ENCODE results near the gene HSD17B14. TPM values are rescaled to one million over a fixed set of nuclear protein-coding genes. Genes with fewer than 3 reads are reported as not detected.
A peak's percentile ranks its signal among the peaks of the same experiment; 100 is the strongest.

The HSD17B14 gene
- total and polyA plus RNA-seq, 9 of the 15 experiments (the other 6 are each of a cell fraction or from before 2014, with no cell fraction given) = 0.16 TPM; not detected in 8

DNA sequence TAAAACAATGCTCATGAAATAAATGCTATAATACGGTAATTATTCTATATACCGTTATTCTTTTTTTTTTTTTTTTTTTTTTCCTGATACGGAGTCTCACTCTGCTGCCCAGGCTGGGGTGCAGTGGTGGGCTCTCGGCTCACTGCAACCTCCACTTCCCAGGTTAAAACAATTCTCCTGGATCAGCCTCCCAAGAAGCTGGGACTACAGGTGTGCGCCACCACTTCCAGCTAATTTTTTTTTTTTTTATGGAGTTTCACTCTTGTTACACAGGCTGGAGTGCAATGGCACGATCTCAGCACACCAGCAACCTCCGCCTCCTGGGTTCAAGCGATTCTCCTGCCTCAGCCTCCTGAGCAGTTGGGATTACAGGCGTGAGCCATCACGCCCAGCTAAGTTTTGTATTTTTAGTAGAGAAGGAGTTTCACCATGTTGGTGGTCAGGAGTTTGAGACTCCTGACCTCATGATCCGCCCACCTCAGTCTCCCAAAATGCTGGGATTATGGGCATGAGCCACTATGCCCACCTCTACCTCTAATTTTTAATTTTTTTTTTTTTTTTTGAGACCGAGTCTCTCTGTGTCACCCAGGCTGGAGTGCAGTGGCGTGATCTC is 42.8 kb upstream of the HSD17B14 start (continued):
- TF ChIP-seq, protein P1, sequence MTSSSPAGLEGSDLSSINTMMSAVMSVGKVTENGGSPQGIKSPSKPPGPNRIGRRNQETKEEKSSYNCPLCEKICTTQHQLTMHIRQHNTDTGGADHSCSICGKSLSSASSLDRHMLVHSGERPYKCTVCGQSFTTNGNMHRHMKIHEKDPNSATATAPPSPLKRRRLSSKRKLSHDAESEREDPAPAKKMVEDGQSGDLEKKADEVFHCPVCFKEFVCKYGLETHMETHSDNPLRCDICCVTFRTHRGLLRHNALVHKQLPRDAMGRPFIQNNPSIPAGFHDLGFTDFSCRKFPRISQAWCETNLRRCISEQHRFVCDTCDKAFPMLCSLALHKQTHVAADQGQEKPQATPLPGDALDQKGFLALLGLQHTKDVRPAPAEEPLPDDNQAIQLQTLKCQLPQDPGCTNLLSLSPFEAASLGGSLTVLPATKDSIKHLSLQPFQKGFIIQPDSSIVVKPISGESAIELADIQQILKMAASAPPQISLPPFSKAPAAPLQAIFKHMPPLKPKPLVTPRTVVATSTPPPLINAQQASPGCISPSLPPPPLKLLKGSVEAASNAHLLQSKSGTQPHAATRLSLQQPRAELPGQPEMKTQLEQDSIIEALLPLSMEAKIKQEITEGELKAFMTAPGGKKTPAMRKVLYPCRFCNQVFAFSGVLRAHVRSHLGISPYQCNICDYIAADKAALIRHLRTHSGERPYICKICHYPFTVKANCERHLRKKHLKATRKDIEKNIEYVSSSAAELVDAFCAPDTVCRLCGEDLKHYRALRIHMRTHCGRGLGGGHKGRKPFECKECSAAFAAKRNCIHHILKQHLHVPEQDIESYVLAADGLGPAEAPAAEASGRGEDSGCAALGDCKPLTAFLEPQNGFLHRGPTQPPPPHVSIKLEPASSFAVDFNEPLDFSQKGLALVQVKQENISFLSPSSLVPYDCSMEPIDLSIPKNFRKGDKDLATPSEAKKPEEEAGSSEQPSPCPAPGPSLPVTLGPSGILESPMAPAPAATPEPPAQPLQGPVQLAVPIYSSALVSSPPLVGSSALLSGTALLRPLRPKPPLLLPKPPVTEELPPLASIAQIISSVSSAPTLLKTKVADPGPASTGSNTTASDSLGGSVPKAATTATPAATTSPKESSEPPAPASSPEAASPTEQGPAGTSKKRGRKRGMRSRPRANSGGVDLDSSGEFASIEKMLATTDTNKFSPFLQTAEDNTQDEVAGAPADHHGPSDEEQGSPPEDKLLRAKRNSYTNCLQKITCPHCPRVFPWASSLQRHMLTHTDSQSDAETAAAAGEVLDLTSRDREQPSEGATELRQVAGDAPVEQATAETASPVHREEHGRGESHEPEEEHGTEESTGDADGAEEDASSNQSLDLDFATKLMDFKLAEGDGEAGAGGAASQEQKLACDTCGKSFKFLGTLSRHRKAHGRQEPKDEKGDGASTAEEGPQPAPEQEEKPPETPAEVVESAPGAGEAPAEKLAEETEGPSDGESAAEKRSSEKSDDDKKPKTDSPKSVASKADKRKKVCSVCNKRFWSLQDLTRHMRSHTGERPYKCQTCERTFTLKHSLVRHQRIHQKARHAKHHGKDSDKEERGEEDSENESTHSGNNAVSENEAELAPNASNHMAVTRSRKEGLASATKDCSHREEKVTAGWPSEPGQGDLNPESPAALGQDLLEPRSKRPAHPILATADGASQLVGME (CRISPR knock-in tag; IDR thresholded peaks at IDR 0.05) = no peak
- TF ChIP-seq, protein P2, sequence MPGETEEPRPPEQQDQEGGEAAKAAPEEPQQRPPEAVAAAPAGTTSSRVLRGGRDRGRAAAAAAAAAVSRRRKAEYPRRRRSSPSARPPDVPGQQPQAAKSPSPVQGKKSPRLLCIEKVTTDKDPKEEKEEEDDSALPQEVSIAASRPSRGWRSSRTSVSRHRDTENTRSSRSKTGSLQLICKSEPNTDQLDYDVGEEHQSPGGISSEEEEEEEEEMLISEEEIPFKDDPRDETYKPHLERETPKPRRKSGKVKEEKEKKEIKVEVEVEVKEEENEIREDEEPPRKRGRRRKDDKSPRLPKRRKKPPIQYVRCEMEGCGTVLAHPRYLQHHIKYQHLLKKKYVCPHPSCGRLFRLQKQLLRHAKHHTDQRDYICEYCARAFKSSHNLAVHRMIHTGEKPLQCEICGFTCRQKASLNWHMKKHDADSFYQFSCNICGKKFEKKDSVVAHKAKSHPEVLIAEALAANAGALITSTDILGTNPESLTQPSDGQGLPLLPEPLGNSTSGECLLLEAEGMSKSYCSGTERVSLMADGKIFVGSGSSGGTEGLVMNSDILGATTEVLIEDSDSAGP (CRISPR knock-in tag; IDR thresholded peaks at IDR 0.05) = no peak
- no peak for TF ChIP-seq ZNF707 (CRISPR knock-in tag; conservative IDR thresholded peaks at IDR 0.05)
- no peak for TF ChIP-seq NFIX (CRISPR knock-in tag; IDR thresholded peaks at IDR 0.05; ENCODE audit: low read depth)
- TF ChIP-seq, protein P3, sequence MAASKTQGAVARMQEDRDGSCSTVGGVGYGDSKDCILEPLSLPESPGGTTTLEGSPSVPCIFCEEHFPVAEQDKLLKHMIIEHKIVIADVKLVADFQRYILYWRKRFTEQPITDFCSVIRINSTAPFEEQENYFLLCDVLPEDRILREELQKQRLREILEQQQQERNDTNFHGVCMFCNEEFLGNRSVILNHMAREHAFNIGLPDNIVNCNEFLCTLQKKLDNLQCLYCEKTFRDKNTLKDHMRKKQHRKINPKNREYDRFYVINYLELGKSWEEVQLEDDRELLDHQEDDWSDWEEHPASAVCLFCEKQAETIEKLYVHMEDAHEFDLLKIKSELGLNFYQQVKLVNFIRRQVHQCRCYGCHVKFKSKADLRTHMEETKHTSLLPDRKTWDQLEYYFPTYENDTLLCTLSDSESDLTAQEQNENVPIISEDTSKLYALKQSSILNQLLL (CRISPR knock-in tag; IDR thresholded peaks at IDR 0.05; ENCODE audit: borderline replicate concordance) = 0 out of 2 replicates have a peak, but pooled peaks have one; percentile 24
- TF ChIP-seq, protein P4, sequence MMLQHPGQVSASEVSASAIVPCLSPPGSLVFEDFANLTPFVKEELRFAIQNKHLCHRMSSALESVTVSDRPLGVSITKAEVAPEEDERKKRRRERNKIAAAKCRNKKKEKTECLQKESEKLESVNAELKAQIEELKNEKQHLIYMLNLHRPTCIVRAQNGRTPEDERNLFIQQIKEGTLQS (IDR thresholded peaks at IDR 0.05) = no peak
- TF ChIP-seq, protein P4 (CRISPR knock-in tag; conservative IDR thresholded peaks at IDR 0.05) = 0 out of 2 replicates have a peak, but pooled peaks have one; percentile 0
- TF ChIP-seq CEBPG (CRISPR knock-in tag; IDR thresholded peaks at IDR 0.05) = no peak
- TF ChIP-seq CEBPG (tag; conservative IDR thresholded peaks at IDR 0.05 in 1 of 2, IDR thresholded peaks at IDR 0.05 in 1 of 2) = 0 out of 4 replicates have a peak, but pooled peaks of 1 of the 2 experiments have one; percentile 9
- TF ChIP-seq HNRNPUL1 (IDR thresholded peaks at IDR 0.05; ENCODE audit: low read length) = no peak
- TF ChIP-seq FOXK2 (conservative IDR thresholded peaks at IDR 0.05 in 1 of 2, IDR thresholded peaks at IDR 0.05 in 1 of 2; ENCODE audit: low read depth in 2 of 2) = no peak
- TF ChIP-seq ZNF79 (CRISPR knock-in tag; IDR thresholded peaks at IDR 0.05; ENCODE audit: low read depth) = no peak
- TF ChIP-seq HNRNPLL (IDR thresholded peaks at IDR 0.05; ENCODE audit: low read depth, low read length, poor library complexity, severe bottlenecking) = no peak
- TF ChIP-seq, protein P5, sequence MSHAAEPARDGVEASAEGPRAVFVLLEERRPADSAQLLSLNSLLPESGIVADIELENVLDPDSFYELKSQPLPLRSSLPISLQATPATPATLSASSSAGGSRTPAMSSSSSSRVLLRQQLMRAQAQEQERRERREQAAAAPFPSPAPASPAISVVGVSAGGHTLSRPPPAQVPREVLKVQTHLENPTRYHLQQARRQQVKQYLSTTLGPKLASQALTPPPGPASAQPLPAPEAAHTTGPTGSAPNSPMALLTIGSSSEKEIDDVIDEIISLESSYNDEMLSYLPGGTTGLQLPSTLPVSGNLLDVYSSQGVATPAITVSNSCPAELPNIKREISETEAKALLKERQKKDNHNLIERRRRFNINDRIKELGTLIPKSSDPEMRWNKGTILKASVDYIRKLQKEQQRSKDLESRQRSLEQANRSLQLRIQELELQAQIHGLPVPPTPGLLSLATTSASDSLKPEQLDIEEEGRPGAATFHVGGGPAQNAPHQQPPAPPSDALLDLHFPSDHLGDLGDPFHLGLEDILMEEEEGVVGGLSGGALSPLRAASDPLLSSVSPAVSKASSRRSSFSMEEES (CRISPR knock-in tag; IDR thresholded peaks at IDR 0.05) = no peak
- TF ChIP-seq CEBPB (tag; IDR thresholded peaks at IDR 0.05) = no peak

Data from K562 (cell line).